Measurements from ENCODE around the gene ZDHHC20. TPM values are rescaled to one million over a fixed set of nuclear protein-coding genes. Genes with fewer than 3 reads are reported as not detected.
A peak's percentile ranks its signal among the peaks of the same experiment; 100 is the strongest.

Gene ZDHHC20
- total RNA-seq, 4 donors from 2014 or later: 75.8 to 90.2 (median 79.3) TPM

DNA sequence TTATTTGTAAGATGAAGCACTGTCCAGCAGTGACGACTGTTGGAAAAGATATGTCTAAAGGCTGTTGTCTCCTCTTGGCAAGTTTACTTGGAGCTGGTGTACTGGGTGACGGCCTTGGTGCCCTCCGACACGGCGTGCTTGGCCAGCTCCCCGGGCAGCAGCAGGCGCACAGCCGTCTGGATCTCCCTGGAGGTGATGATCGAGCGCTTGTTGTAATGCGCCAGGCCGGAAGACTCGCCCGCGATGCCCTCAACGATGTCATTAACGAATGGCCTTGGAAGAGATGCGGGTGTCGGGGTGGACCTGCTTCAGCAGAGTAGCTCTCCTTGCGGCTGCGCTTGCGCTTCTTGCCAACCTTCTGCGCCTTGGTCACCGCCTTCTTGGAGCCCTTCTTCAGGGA, 24.6 kb upstream of the ZDHHC20 start:
- no peak overlapping the region for H3K27ac ChIP-seq
- no peak for DNase-seq
- H3K4me3 ChIP-seq (replicated peaks in 1 of 3): no peak overlapping the region
- intact Hi-C loops (cut with DNase I): no loop called here
- no peaks in the 10 kb centered on the region for H3K36me3 ChIP-seq
- H3K27me3 ChIP-seq: no peaks in the 10 kb centered on the region
- no peaks in the 10 kb centered on the region for H3K4me1 ChIP-seq
- TF ChIP-seq, protein P1, sequence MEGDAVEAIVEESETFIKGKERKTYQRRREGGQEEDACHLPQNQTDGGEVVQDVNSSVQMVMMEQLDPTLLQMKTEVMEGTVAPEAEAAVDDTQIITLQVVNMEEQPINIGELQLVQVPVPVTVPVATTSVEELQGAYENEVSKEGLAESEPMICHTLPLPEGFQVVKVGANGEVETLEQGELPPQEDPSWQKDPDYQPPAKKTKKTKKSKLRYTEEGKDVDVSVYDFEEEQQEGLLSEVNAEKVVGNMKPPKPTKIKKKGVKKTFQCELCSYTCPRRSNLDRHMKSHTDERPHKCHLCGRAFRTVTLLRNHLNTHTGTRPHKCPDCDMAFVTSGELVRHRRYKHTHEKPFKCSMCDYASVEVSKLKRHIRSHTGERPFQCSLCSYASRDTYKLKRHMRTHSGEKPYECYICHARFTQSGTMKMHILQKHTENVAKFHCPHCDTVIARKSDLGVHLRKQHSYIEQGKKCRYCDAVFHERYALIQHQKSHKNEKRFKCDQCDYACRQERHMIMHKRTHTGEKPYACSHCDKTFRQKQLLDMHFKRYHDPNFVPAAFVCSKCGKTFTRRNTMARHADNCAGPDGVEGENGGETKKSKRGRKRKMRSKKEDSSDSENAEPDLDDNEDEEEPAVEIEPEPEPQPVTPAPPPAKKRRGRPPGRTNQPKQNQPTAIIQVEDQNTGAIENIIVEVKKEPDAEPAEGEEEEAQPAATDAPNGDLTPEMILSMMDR (IDR thresholded peaks at IDR 0.05): no peak
- TF ChIP-seq POLR2A (IDR thresholded peaks at IDR 0.05): no peak
- no peaks in the 10 kb centered on the region for H3K9me3 ChIP-seq
- WGBS, 2 donors: 92 to 94% methylated on average over 23 to 24 of the region's 24 CpGs

DNA sequence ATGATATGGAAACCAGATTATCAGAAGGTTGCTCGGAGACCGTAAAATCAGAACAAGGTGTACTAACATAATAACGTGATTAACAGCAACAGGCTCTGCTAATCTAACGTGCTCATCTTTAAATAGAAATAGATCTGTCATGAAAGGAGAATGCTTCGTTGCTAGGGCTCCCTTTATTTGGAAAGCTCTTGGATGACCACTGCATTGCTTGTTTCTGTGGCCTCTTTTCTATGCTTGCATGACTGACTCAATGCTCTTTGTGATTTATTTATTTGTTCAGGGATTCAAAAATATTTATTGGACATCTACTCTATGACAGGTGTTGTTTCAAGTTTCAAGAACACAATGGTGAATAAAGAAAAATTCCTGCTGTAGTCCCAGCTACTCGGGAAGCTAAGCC, 22.3 kb upstream of the ZDHHC20 start:
- Histone ChIP-seq H3K9me3 (no peaks in the 10 kb centered on the region), H3K4me1 (no peaks in the 10 kb centered on the region), H3K4me3 (replicated peaks in 1 of 3) (no peak overlapping the region), H3K27me3 (no peaks in the 10 kb centered on the region), H3K36me3 (no peaks in the 10 kb centered on the region), H3K27ac (no peak overlapping the region)
- 62 to 68% methylated on average over 6 of the region's 6 CpGs for WGBS, 2 donors
- DNase-seq: no peak
- intact Hi-C loops (cut with DNase I): no loop called here
- TF ChIP-seq, protein P1 (IDR thresholded peaks at IDR 0.05): no peak

DNA sequence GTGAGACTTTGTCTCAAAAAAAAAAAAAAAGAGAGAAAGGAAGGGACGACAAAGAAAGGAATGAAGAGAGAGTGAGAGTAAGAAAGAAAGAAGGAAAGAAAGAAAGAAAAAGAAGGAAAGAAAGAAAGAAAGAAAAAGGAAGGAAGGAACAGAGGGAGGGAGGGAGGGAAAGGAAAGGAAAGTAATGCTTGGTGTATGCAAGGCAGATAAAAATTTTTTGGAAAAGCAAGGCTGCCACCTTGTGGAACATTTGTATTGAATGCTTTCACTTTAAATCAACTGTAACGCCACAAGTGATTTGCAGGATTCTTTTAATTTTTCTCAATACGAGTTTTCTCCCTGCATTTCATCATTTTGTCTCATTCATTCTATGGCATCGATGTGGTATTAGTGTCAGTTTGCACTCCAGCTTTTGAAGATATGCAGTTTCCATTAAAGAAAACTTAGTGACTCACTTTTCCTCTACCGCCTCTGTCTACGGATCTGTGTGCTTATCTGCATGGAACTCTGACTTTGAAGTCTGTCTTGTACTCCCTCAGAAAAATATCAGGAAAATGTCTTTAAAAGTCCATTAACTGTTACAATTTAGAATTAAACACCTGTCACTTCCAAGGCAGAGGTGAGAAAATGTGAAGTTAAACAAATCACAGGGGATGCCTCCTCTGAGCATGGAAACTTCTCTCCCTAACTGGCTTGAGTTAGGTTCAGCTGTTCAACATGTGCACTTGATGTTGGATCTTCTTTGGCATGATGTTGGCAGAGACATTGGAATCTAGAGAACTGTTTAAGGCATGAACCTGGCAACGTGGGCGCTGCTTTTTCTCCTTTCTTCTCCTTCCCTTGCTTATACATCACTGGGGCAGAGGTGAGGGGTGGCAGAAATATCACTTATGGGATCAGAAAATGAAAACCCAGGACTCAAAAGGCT, 20.0 kb upstream of the ZDHHC20 start:
- H3K27ac ChIP-seq: no peak overlapping the region
- no peaks in the 10 kb centered on the region for H3K27me3 ChIP-seq
- H3K4me1 ChIP-seq: no peaks in the 10 kb centered on the region
- intact Hi-C loops (cut with DNase I): loop anchor here (5.0 kb wide), 3 partner anchors 182 to 537 kb away; partner anchors contain the start of genes MRPL57 and SKA3
- no peaks in the 10 kb centered on the region for H3K36me3 ChIP-seq
- H3K4me3 ChIP-seq (replicated peaks in 1 of 3): no peak overlapping the region
- peak; percentile 13 to 33 for DNase-seq
- no peaks in the 10 kb centered on the region for H3K9me3 ChIP-seq
- TF ChIP-seq POLR2A (IDR thresholded peaks at IDR 0.05): no peak
- TF ChIP-seq, protein P1 (IDR thresholded peaks at IDR 0.05): peak; percentile 23 to 69 (median 47)
- 27 to 37% methylated on average over 8 of the region's 8 CpGs for WGBS, 2 donors

DNA sequence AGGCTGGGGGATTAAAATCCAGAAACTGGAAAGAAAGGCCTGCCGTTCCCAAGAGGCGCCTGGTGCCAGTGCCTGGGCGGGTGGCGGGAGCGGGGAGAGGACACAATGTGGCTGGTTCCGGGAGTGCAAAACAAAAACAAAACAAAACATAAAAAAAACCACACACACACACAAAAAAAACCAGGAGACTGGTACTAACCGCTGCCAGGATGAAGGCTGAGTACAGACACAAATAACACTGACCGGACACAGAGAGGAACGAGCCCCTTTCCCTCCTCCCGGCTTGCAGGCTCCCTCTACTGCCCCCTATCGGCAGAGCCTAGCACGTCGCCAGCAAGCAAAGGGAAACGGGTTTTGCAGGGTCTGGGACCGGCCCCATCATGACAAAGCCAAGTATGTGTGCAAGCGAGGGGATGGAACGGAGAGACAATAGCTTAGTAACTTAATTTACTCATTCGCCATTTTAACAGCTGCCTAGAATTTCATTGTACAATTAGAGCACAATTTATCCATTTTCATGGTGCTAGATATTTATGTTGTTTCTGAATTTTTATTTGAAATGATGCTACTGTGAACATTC, 17.9 kb upstream of the ZDHHC20 start:
- WGBS, 2 donors: 4 to 5% methylated on average over 18 of the region's 18 CpGs
- H3K4me1 ChIP-seq: no peaks in the 10 kb centered on the region
- TF ChIP-seq, protein P1 (IDR thresholded peaks at IDR 0.05): peak; percentile 89 to 95 (median 94)
- no peak for TF ChIP-seq POLR2A (IDR thresholded peaks at IDR 0.05)
- peak overlapping the region; percentile 8 to 57 (median 42) for H3K27ac ChIP-seq
- intact Hi-C loops (cut with DNase I): loop anchor here (5.0 kb wide), 3 partner anchors 180 to 535 kb away; partner anchors contain the start of genes MRPL57 and SKA3
- no peaks in the 10 kb centered on the region for H3K36me3 ChIP-seq
- DNase-seq: peak; percentile 80 to 87
- H3K9me3 ChIP-seq: no peaks in the 10 kb centered on the region
- peak overlapping the region in 1 of 3 donors; percentile 6 for H3K4me3 ChIP-seq (replicated peaks in 1 of 3)
- no peaks in the 10 kb centered on the region for H3K27me3 ChIP-seq

DNA sequence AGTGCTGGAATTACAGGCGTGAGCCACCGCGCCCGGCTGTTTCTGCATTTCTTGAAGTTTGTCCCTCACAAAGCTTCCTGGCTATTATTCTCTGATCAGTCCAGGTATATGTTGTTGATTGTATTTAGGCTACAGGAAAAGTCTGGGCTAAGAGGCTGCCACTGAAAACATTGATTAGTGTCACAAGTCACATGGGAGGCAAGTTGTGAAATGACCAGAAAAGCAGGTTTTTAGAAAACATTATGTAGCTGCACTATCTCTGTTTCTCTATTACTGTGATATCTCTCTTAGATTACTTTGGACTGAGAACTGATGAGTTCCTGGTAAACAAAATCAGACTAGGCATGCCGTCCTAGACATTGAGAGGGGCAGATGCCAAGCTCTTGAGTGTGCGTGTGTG, 16.0 kb upstream of the ZDHHC20 start:
- no peak for TF ChIP-seq POLR2A (IDR thresholded peaks at IDR 0.05)
- TF ChIP-seq, protein P1 (IDR thresholded peaks at IDR 0.05): no peak
- WGBS, 2 donors: 65 to 67% methylated on average over 6 of the region's 6 CpGs

More for the DNA sequence above, 16.0 kb upstream of the ZDHHC20 start:
- no peak for DNase-seq
- Histone ChIP-seq H3K27ac (no peak overlapping the region), H3K9me3 (no peaks in the 10 kb centered on the region), H3K27me3 (no peaks in the 10 kb centered on the region), H3K36me3 (no peaks in the 10 kb centered on the region), H3K4me1 (no peaks in the 10 kb centered on the region), H3K4me3 (replicated peaks in 1 of 3) (no peak overlapping the region)
- intact Hi-C loops (cut with DNase I): loop anchor here (5.0 kb wide), 3 partner anchors 178 to 533 kb away; partner anchors contain the start of genes MRPL57 and SKA3

All from thyroid gland (tissue), 4 donors.